ENCODE measurements around the gene EPHX1.

The EPHX1 gene

DNA sequence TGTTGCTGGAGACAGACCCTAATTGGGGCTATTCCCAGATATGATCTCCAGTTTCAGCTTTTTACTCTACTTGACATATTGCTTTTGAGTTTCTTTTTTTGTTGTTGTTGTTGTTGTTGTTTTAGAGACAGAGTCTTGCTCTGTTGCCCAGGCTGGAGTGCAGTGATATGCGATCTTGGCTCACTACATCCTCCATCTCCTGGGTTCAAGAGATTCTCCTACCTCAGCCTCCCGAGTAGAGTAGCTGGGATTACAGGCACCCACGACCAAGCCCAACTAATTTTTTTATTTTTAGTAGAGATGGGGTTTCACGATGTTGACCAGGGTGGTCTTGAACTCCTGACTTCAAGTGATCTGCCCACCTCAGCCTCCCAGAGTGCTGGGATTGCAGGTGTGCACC is 33.6 kb upstream of the EPHX1 start:
- Histone ChIP-seq H3K27me3 (ENCODE audit: control insufficient read depth, low read length) (no peaks in the 10 kb centered on the region), H3K4me1 (ENCODE audit: control insufficient read depth, low read length) (peaks cover 46% of the 10 kb centered on the region), H3K79me2 (ENCODE audit: control insufficient read depth, low read length) (peaks cover 41% of the 10 kb centered on the region), H3K9me2 (replicated peaks; ENCODE audit: control insufficient read depth, low read length) (no peaks in the 10 kb centered on the region), H3K4me3 (ENCODE audit: low read length) (peak overlapping the region; percentile 87), H3K4me2 (ENCODE audit: low read length) (peak overlapping the region; percentile 66), H3F3A (ENCODE audit: control insufficient read depth, insufficient read depth) (no peaks in the 10 kb centered on the region), H3K27ac (ENCODE audit: low read depth, low read length) (no peak overlapping the region), H4K20me1 (ENCODE audit: control insufficient read depth, insufficient read depth, low read depth, low read length) (peaks cover 15% of the 10 kb centered on the region), H3K36me3 (ENCODE audit: control insufficient read depth, low read length) (peaks cover 34% of the 10 kb centered on the region), H3K9me3 (ENCODE audit: control insufficient read depth, insufficient read depth, low read length) (no peaks in the 10 kb centered on the region)
- TF ChIP-seq, protein P1, sequence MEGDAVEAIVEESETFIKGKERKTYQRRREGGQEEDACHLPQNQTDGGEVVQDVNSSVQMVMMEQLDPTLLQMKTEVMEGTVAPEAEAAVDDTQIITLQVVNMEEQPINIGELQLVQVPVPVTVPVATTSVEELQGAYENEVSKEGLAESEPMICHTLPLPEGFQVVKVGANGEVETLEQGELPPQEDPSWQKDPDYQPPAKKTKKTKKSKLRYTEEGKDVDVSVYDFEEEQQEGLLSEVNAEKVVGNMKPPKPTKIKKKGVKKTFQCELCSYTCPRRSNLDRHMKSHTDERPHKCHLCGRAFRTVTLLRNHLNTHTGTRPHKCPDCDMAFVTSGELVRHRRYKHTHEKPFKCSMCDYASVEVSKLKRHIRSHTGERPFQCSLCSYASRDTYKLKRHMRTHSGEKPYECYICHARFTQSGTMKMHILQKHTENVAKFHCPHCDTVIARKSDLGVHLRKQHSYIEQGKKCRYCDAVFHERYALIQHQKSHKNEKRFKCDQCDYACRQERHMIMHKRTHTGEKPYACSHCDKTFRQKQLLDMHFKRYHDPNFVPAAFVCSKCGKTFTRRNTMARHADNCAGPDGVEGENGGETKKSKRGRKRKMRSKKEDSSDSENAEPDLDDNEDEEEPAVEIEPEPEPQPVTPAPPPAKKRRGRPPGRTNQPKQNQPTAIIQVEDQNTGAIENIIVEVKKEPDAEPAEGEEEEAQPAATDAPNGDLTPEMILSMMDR (IDR thresholded peaks at IDR 0.05; ENCODE audit: low read depth, low read length, poor library complexity, severe bottlenecking): no peak
- TF ChIP-seq EZH2phosphoT487 (IDR thresholded peaks at IDR 0.05; ENCODE audit: borderline replicate concordance, low read length): no peak

DNA sequence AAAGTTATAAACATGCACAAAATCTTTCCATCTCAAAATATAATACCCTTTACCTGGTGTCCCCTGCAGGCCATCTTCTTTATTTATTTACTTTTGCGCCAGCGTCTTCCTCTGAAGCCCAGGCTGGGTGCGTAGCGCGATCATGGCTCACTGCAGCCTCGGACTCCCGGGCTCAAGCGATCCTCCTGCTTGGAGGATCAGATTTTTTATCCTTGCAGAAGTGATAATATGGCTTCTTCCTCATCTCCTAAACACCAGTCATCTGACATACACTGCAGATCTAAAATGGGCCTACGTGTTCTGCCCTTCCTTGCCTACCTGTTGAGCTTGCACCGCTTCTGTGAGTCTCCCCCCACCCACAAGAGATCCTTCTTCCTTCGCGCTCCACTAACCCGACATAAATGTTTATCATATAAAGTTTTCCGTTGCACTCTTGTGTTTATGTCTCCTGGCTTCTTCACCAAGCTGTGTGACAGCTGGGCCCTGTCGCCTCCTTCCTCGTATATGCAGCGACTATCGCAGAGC is 32.8 kb upstream of the EPHX1 start:
- H3K9me3 ChIP-seq (ENCODE audit: control insufficient read depth, insufficient read depth, low read length): no peaks in the 10 kb centered on the region
- TF ChIP-seq EZH2phosphoT487 (IDR thresholded peaks at IDR 0.05; ENCODE audit: borderline replicate concordance, low read length): no peak
- TF ChIP-seq, protein P1 (IDR thresholded peaks at IDR 0.05; ENCODE audit: low read depth, low read length, poor library complexity, severe bottlenecking): no peak
- H3K4me3 ChIP-seq (ENCODE audit: low read length): peak overlapping the region; percentile 87
- peaks cover 46% of the 10 kb centered on the region for H3K4me1 ChIP-seq (ENCODE audit: control insufficient read depth, low read length)
- peak overlapping the region; percentile 66 for H3K4me2 ChIP-seq (ENCODE audit: low read length)
- peaks cover 15% of the 10 kb centered on the region for H4K20me1 ChIP-seq (ENCODE audit: control insufficient read depth, insufficient read depth, low read depth, low read length)
- no peaks in the 10 kb centered on the region for H3F3A ChIP-seq (ENCODE audit: control insufficient read depth, insufficient read depth)
- H3K9me2 ChIP-seq (replicated peaks; ENCODE audit: control insufficient read depth, low read length): no peaks in the 10 kb centered on the region
- peaks cover 49% of the 10 kb centered on the region for H3K79me2 ChIP-seq (ENCODE audit: control insufficient read depth, low read length)
- no peaks in the 10 kb centered on the region for H3K27me3 ChIP-seq (ENCODE audit: control insufficient read depth, low read length)
- peak overlapping the region; percentile 40 for H3K27ac ChIP-seq (ENCODE audit: low read depth, low read length)
- peaks cover 39% of the 10 kb centered on the region for H3K36me3 ChIP-seq (ENCODE audit: control insufficient read depth, low read length)

DNA sequence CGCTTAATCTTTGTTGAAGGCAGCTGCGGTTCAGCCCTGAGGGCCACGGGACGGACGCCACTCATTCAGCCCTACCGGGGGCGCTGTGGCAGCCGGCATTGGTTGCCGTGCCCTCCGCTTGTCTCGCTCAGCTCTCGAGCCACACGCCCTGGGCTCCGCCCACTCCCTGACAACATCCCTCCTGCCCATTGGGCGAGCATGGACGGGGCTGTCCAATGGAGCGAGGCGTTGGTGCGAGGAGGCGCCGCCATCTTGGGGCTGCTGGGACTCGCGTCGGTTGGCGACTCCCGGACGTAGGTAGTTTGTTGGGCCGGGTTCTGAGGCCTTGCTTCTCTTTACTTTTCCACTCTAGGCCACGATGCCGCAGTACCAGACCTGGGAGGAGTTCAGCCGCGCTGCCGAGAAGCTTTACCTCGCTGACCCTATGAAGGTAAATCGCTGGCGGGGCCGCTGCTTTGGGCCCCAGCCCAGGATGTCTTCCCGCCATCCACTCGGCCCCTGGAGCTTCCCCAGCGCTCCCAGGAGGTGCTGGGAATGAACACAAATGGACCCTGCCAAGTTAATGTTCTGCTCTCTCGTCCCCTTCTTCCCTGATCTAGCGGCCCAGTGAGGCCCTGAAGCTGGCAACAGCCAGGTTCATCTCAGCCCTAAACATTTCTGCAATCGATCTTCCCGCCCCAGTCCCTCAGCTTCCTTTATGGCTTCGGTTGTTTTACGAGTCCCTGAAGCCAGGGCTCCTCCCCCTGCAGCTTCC is 32.2 kb upstream of the EPHX1 start, which contains the start of gene SRP9:
TSS of gene SRP9 (plus strand) at position 244 of the 754 bp plus-strand sequence. CDS start at position 359, 115 bp downstream.
- H4K20me1 ChIP-seq (ENCODE audit: control insufficient read depth, insufficient read depth, low read depth, low read length): peaks cover 21% of the 10 kb centered on the region
- H3K27me3 ChIP-seq (ENCODE audit: control insufficient read depth, low read length): no peaks in the 10 kb centered on the region
- TF ChIP-seq EZH2phosphoT487 (IDR thresholded peaks at IDR 0.05; ENCODE audit: borderline replicate concordance, low read length): no peak
- TF ChIP-seq, protein P1 (IDR thresholded peaks at IDR 0.05; ENCODE audit: low read depth, low read length, poor library complexity, severe bottlenecking): peak; percentile 92
- no peaks in the 10 kb centered on the region for H3K9me2 ChIP-seq (replicated peaks; ENCODE audit: control insufficient read depth, low read length)
- H3F3A ChIP-seq (ENCODE audit: control insufficient read depth, insufficient read depth): no peaks in the 10 kb centered on the region; the same call in 1 of the 2 replicates
- H3K4me1 ChIP-seq (ENCODE audit: control insufficient read depth, low read length): peaks cover 52% of the 10 kb centered on the region
- peak within 1 kb of the TSS; percentile 66 for H3K4me2 ChIP-seq (ENCODE audit: low read length)
- peaks cover 56% of the 10 kb centered on the region for H3K79me2 ChIP-seq (ENCODE audit: control insufficient read depth, low read length)
- peak within 1 kb of the TSS; percentile 75 for H3K27ac ChIP-seq (ENCODE audit: low read depth, low read length)
- H3K36me3 ChIP-seq (ENCODE audit: control insufficient read depth, low read length): peaks cover 45% of the 10 kb centered on the region
- peak within 1 kb of the TSS; percentile 87 for H3K4me3 ChIP-seq (ENCODE audit: low read length)
- H3K9me3 ChIP-seq (ENCODE audit: control insufficient read depth, insufficient read depth, low read length): no peaks in the 10 kb centered on the region

All from DOHH2 (cell line).